Stimulated activated CD8-positive, alpha-beta memory T cell treated with anti-CD3 and anti-CD28 coated beads, Interleukin-15, amount 100 ng/mL, for 1 hour (primary cell): Measurements from ENCODE around the gene SOSTDC1.

ENCODE experiments used
- DNase-seq: peaks from one replicate; pipeline ENCODE4 v3.0.0-alpha.2; 2020; ENCODE audit warnings: low read depth

Gene SOSTDC1

GRCh38 chr7:16419859-16420258 is 45.7 kb downstream of the SOSTDC1 start:
- DNase-seq, result no peak

GRCh38 chr7:16419126-16419525 is 46.4 kb downstream of the SOSTDC1 start:
- no peak for DNase-seq

GRCh38 chr7:16417906-16418305 is 47.6 kb downstream of the SOSTDC1 start:
- no peak for DNase-seq

GRCh38 chr7:16416289-16417282 is 49.0 kb downstream of the SOSTDC1 start:
- no peak for DNase-seq

- no peak for DNase-seq
Observed at GRCh38 chr7:16412274-16413254, 53.0 kb downstream of the SOSTDC1 start.
